Measurements from ENCODE around the gene ZNF598.

ZNF598 gene

DNA sequence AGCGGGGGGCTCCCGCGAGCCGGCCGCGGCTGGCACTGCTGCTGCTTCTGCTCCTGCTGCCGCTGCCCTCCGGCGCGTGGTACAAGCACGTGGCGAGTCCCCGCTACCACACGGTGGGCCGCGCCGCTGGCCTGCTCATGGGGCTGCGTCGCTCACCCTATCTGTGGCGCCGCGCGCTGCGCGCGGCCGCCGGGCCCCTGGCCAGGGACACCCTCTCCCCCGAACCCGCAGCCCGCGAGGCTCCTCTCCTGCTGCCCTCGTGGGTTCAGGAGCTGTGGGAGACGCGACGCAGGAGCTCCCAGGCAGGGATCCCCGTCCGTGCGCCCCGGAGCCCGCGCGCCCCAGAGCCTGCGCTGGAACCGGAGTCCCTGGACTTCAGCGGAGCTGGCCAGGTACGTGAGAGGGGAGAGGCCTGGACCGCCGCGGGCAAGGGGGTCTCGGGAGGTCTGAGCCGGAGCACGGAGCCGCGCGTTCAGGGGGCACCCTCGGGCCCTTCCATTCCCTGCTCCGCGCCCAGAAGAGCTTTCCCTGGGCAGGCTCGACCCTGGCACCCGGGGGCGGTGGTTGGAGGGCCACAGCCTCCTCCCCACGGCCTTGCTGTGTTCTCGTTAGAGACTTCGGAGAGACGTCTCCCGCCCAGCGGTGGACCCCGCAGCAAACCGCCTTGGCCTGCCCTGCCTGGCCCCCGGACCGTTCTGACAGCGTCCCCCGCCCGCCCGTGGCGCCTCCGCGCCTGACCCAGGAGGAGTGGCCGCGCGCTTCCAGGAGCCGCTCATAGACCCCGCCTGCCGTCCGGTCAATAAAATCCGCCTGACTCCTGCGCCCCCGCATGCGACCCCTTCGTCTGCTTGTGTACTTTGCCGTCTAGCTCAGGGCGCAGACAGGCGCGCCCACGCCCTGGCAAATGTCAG, 10.6 kb upstream of the ZNF598 start:
- Histone ChIP-seq H3K27me3 (no peaks in the 10 kb centered on the region), H3K4me1 (0 out of 2 replicates have a peak, but pooled peaks cover 4% of the 10 kb centered on the region), H3K36me3 (no peaks in the 10 kb centered on the region), H3K4me3 (ENCODE audit: low read depth, low read length) (no peak overlapping the region), H3K9me3 (no peaks in the 10 kb centered on the region)
- TF ChIP-seq, protein P1, sequence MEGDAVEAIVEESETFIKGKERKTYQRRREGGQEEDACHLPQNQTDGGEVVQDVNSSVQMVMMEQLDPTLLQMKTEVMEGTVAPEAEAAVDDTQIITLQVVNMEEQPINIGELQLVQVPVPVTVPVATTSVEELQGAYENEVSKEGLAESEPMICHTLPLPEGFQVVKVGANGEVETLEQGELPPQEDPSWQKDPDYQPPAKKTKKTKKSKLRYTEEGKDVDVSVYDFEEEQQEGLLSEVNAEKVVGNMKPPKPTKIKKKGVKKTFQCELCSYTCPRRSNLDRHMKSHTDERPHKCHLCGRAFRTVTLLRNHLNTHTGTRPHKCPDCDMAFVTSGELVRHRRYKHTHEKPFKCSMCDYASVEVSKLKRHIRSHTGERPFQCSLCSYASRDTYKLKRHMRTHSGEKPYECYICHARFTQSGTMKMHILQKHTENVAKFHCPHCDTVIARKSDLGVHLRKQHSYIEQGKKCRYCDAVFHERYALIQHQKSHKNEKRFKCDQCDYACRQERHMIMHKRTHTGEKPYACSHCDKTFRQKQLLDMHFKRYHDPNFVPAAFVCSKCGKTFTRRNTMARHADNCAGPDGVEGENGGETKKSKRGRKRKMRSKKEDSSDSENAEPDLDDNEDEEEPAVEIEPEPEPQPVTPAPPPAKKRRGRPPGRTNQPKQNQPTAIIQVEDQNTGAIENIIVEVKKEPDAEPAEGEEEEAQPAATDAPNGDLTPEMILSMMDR (IDR thresholded peaks at IDR 0.05; ENCODE audit: low read depth, low read length) = no peak
- DNase-seq = no peak

DNA sequence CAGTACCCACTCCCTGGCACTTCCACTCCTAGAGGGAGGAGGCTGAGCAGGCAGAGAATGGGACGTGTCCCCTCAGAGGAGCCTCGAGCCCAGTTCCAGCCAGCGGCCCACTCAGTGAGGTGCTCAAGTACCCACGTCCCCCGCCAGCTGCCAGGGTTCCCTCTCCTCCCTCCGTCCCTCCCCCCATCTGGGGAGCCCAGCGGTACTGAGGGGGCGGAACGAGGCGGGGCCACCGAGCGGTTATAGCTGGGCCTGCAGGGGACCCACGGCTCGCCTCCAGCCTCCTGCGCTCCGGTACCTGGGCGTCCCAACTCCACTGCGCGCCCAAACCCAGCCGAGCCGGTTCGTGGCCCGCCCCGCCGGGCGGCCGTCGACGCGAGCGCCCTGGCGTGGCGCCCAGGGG, 9.9 kb upstream of the ZNF598 start, which contains the start of gene NPW:
Gene NPW, plus strand, starts transcription at position 268 of the 403 bp plus-strand sequence.
- Histone ChIP-seq H3K4me1 (0 out of 2 replicates have a peak, but pooled peaks cover 4% of the 10 kb centered on the region), H3K36me3 (no peaks in the 10 kb centered on the region), H3K9me3 (no peaks in the 10 kb centered on the region), H3K27me3 (no peaks in the 10 kb centered on the region), H3K4me3 (ENCODE audit: low read depth, low read length) (no peak within 1 kb of the TSS)
- TF ChIP-seq, protein P1 (IDR thresholded peaks at IDR 0.05; ENCODE audit: low read depth, low read length) = no peak
- peak; percentile 28 for DNase-seq

DNA sequence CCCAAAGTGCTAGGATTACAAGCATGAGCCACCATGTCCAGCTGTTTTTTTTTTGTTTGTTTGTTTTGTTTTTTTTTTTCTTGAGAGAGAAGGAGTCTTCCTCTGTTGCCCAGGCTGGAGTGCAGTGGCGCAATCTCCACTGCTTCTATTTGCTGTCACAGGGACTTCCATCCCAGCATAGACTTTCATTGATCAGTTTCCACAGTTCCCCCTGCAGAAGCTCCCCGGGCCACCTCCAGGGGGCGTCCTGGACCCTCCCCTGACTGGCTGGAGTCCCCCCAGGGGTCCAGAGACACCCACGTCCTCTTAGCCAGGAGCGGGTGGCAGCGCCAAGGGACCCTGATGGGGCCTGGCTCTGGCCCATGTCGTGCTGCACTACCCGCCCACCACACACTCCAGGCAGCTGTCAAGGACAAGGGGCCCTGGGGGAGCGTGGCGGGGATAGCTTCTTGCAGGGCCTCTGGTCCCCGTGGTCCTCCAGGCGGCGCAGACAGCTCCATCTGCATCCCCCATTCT, 6.8 kb upstream of the ZNF598 start:
- DNase-seq = peak; percentile 64
- Histone ChIP-seq H3K4me1 (no peaks in the 10 kb centered on the region), H3K4me3 (ENCODE audit: low read depth, low read length) (no peak overlapping the region), H3K27me3 (no peaks in the 10 kb centered on the region), H3K9me3 (no peaks in the 10 kb centered on the region), H3K36me3 (no peaks in the 10 kb centered on the region)
- TF ChIP-seq, protein P1 (IDR thresholded peaks at IDR 0.05; ENCODE audit: low read depth, low read length) = peak; percentile 65

DNA sequence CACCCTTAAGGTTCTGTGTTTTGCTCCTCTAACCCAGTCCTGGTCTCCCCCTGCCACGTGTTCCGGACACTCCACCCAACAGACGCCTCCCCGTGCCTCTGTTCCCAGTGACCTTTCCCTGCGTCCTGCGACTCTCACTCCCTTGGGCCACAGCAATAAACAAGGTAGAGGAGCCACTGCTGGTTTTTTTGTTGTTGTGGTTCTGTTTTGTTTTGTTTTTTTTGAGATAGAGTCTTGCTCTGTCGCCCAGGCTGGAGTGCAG, 6.3 kb upstream of the ZNF598 start:
- H3K36me3 ChIP-seq = no peaks in the 10 kb centered on the region
- H3K27me3 ChIP-seq = no peaks in the 10 kb centered on the region
- H3K4me3 ChIP-seq (ENCODE audit: low read depth, low read length) = no peak overlapping the region
- TF ChIP-seq, protein P1 (IDR thresholded peaks at IDR 0.05; ENCODE audit: low read depth, low read length) = no peak
- H3K9me3 ChIP-seq = no peaks in the 10 kb centered on the region
- H3K4me1 ChIP-seq = no peaks in the 10 kb centered on the region
- no peak for DNase-seq

DNA sequence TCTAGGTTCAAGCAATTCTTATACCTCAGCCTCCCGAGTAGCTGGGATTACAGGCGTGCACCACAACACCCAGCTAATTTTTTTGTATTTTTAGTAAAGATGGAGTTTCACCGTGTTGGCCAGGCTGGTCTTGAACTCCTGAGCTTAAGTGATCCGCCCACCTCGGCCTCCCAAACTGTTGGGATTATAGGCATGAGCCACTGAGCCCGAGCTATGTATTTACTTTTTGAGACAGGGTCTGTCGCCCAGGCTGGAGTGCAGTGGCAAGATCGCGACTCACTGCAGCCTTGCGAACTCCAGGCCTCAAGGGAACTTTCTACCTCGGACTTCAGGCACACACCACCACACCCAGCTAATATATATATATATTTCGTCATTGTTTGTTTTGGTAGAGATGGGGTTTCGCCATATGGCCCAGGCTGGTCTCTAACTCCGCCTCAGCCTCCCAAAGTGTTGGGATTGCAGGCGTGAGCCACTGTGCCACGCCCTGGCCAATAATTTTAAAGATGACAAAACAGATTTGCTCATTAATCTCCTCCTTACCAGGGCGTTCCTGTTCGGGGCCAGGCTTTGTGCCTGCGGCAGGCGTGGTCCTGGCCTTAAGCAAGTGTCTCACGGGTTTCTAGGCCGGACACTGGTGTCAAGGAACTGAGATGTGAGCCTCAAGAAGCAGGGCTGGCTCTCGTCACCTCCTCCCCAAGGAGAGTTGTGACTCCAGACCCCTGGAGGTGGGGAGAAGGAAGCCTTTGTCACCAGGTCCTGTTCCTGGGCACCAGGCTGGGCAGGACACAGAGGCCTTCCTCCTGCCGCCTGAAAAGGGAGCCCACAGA, 5.7 kb upstream of the ZNF598 start:
- TF ChIP-seq, protein P1 (IDR thresholded peaks at IDR 0.05; ENCODE audit: low read depth, low read length) = no peak
- Histone ChIP-seq H3K27me3 (no peaks in the 10 kb centered on the region), H3K4me1 (no peaks in the 10 kb centered on the region; the same call in 1 of the 2 replicates), H3K9me3 (no peaks in the 10 kb centered on the region), H3K4me3 (ENCODE audit: low read depth, low read length) (no peak overlapping the region), H3K36me3 (no peaks in the 10 kb centered on the region)
- DNase-seq = no peak
